GM19372 (cell line): ENCODE results near the gene ZNF503.

ENCODE experiments used
- ATAC-seq: cut with Tn5 transposase; IDR thresholded peaks from one replicate; pipeline ENCODE4 v1.9.1; 2021; ENCODE audit warnings: mild to moderate bottlenecking, low read depth, moderate library complexity; ENCODE audit not compliant: unreplicated experiment

ZNF503 gene

GRCh38 chr10:75431180-75432111 is 29.9 kb upstream of the ZNF503 start, which contains the start of gene LRMDA:
TSS of gene LRMDA (plus strand) at chr10:75431624.
- ATAC-seq: no peak

- ATAC-seq: no peak
Measured at GRCh38 chr10:75430000-75430763, 28.6 kb upstream of the ZNF503 start.

- ATAC-seq: no peak
Measured at GRCh38 chr10:75429159-75429827, 27.7 kb upstream of the ZNF503 start.

GRCh38 chr10:75428434-75429158 is 27.0 kb upstream of the ZNF503 start:
- no peak for ATAC-seq

- no peak for ATAC-seq
Measured at GRCh38 chr10:75427951-75428350, 26.4 kb upstream of the ZNF503 start.

- no peak for ATAC-seq
Measured at GRCh38 chr10:75426880-75427279, 25.3 kb upstream of the ZNF503 start.

- ATAC-seq: no peak
Measured at GRCh38 chr10:75425291-75426079, 23.9 kb upstream of the ZNF503 start.

- ATAC-seq: no peak
Measured at GRCh38 chr10:75424571-75424970, 23.0 kb upstream of the ZNF503 start.

GRCh38 chr10:75422913-75423312 is 21.3 kb upstream of the ZNF503 start:
- ATAC-seq: no peak

GRCh38 chr10:75418712-75419111 is 17.1 kb upstream of the ZNF503 start:
- ATAC-seq: no peak

GRCh38 chr10:75418293-75418692 is 16.7 kb upstream of the ZNF503 start:
- no peak for ATAC-seq

- no peak for ATAC-seq
Measured at GRCh38 chr10:75417522-75417927, 16.0 kb upstream of the ZNF503 start.

GRCh38 chr10:75414527-75414926 is 13.0 kb upstream of the ZNF503 start:
- ATAC-seq: no peak

- no peak for ATAC-seq
Measured at GRCh38 chr10:75410132-75411005, 8.8 kb upstream of the ZNF503 start.

GRCh38 chr10:75408911-75409885 is 7.6 kb upstream of the ZNF503 start:
- no peak for ATAC-seq

GRCh38 chr10:75408509-75408875 is 6.9 kb upstream of the ZNF503 start:
- ATAC-seq: no peak

GRCh38 chr10:75407713-75408508 is 6.3 kb upstream of the ZNF503 start:
- no peak for ATAC-seq
